GM12892 (cell line): ENCODE data around the gene KIF1B.

ENCODE experiments used
- POLR2A ChIP-seq: IDR thresholded peaks from 2 replicates; pipeline ENCODE4 v1.6.1; 2011; ENCODE audit warnings: low read depth, low read length, control low read depth
- POLR2AphosphoS5 ChIP-seq: IDR thresholded peaks from 2 replicates; pipeline ENCODE4 v1.6.1; 2011; ENCODE audit warnings: low read depth, low read length, control low read depth

DNA sequence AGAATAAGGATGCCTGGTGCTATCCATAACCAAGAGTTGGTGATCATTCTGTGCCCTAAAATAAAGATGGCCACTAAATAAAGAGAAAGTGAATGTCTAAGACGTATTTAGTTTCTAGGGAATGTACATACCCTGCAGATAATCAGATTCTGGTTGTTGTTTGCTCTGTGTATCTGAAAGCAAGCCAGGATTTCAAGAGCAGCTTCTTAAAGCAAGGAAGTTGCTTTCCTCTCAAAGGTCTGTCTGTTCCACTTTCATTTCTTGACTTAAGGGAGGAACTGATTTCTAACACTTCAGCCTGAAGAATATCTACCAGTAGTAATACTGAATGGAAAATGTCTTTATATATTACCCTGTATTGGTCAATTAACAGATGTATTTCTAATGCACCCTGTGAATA is 88.8 kb downstream of the KIF1B start:
- TF ChIP-seq POLR2A (no peak), POLR2AphosphoS5 (no peak)
